Measurements from ENCODE around the gene MKS1.

Gene MKS1

GRCh38 chr17:58219007-58219788 lies at the start of gene MKS1:
TSS of gene MKS1 (minus strand) at chr17:58219255. CDS start at chr17:58219230, 25 bp downstream.
- peaks cover 15 to 19% of the 10 kb centered on the region in 2 experiments for H3K4me1 ChIP-seq (ENCODE audit: control insufficient read depth in 1 of 2, insufficient read depth in 1 of 2, low read depth in 1 of 2, low read length in 1 of 2)
- peaks cover 2% of the 10 kb centered on the region for H3K27me3 ChIP-seq
- peak; percentile 35 for TF ChIP-seq CTCF (IDR thresholded peaks at IDR 0.05)
- peak within 1 kb of the TSS; percentile 68 to 69 for H3K4me3 ChIP-seq (ENCODE audit: low read depth in 1 of 2, low read length in 1 of 2)
- H3K9me3 ChIP-seq: no peaks in the 10 kb centered on the region
- H3K36me3 ChIP-seq: no peaks in the 10 kb centered on the region
- H3K27ac ChIP-seq: peak within 1 kb of the TSS; percentile 58

- H3K36me3 ChIP-seq: no peaks in the 10 kb centered on the region
- no peak overlapping the region for H3K4me3 ChIP-seq (ENCODE audit: low read depth in 1 of 2, low read length in 1 of 2)
- peaks cover 3% of the 10 kb centered on the region for H3K27me3 ChIP-seq
- no peaks in the 10 kb centered on the region for H3K9me3 ChIP-seq
- peaks cover 19 to 33% of the 10 kb centered on the region in 2 experiments for H3K4me1 ChIP-seq (ENCODE audit: control insufficient read depth in 1 of 2, insufficient read depth in 1 of 2, low read depth in 1 of 2, low read length in 1 of 2)
- H3K27ac ChIP-seq: no peak overlapping the region
- no peak for TF ChIP-seq CTCF (IDR thresholded peaks at IDR 0.05)
These were observed 49.3 kb upstream of the MKS1 start for GRCh38 chr17:58268326-58268725.

DNA sequence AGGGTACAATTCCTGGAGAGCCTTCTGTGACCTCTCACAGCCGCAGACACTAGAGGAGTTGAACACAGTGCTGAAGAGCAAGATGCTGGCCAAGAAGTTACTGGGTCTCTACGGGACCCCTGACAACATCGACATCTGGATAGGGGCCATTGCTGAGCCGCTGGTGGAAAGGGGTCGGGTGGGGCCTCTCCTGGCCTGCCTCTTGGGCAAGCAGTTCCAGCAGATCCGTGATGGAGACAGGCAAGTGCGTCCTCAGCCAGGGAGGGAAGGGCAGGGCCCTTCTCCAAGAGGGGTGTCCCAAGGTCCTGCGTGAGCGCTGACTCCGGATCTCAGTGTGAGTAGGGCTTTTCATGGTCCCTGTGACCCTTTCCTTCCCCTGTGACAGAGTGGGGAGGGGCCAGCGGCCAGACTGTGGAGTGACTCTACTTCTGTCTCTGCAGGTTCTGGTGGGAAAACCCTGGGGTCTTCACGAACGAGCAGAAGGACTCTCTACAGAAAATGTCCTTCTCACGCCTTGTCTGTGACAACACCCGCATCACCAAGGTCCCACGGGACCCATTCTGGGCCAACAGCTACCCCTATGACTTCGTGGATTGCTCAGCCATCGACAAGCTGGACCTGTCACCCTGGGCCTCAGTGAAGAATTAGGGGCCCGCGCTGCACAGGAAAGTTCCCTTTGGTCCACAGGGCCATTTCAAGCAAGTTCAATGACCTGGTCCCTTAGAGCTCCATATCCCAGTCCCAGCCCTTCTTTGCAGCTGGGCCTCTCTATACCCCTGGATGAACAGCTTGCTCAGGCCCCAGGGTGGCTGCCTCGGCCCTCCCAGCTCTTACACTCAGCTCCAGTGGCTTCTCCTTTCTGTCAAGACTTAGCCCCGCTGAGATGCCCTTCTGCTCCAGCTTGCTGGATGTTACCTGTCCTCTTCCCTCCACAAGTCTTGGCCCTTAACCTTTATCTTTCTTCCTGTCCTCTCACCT lies 48.6 kb upstream of the MKS1 start:
- Histone ChIP-seq H3K4me3 (ENCODE audit: low read depth in 1 of 2, low read length in 1 of 2) (no peak overlapping the region), H3K27ac (no peak overlapping the region), H3K4me1 (ENCODE audit: control insufficient read depth in 1 of 2, insufficient read depth in 1 of 2, low read depth in 1 of 2, low read length in 1 of 2) (peaks cover 12 to 26% of the 10 kb centered on the region in 2 experiments), H3K9me3 (no peaks in the 10 kb centered on the region), H3K36me3 (no peaks in the 10 kb centered on the region), H3K27me3 (peaks cover 8% of the 10 kb centered on the region)
- TF ChIP-seq CTCF (IDR thresholded peaks at IDR 0.05): no peak

GRCh38 chr17:58265902-58266875 lies 47.1 kb upstream of the MKS1 start:
- H3K4me3 ChIP-seq (ENCODE audit: low read depth in 1 of 2, low read length in 1 of 2): no peak overlapping the region
- TF ChIP-seq CTCF (IDR thresholded peaks at IDR 0.05): no peak
- H3K9me3 ChIP-seq: no peaks in the 10 kb centered on the region
- H3K4me1 ChIP-seq (ENCODE audit: control insufficient read depth in 1 of 2, insufficient read depth in 1 of 2, low read depth in 1 of 2, low read length in 1 of 2): peaks cover 11 to 27% of the 10 kb centered on the region in 2 experiments
- peaks cover 22% of the 10 kb centered on the region for H3K27me3 ChIP-seq
- H3K36me3 ChIP-seq: no peaks in the 10 kb centered on the region
- no peak overlapping the region for H3K27ac ChIP-seq

- H3K36me3 ChIP-seq: no peaks in the 10 kb centered on the region
- H3K4me1 ChIP-seq (ENCODE audit: control insufficient read depth in 1 of 2, insufficient read depth in 1 of 2, low read depth in 1 of 2, low read length in 1 of 2): peaks cover 8 to 19% of the 10 kb centered on the region in 2 experiments
- no peaks in the 10 kb centered on the region for H3K9me3 ChIP-seq
- no peak for TF ChIP-seq CTCF (IDR thresholded peaks at IDR 0.05)
- H3K27ac ChIP-seq: no peak overlapping the region
- peaks cover 31% of the 10 kb centered on the region for H3K27me3 ChIP-seq
- no peak overlapping the region for H3K4me3 ChIP-seq (ENCODE audit: low read depth in 1 of 2, low read length in 1 of 2)
These were observed 46.2 kb upstream of the MKS1 start for GRCh38 chr17:58265271-58265670.
